IPS-NIHi11 (cell line): Measurements from ENCODE around the gene SKAP1.

ENCODE experiments used
- DNase-seq: peaks from one replicate; pipeline ENCODE4 v3.0.0; 2012; ENCODE audit warnings: mixed read lengths, low spot score

SKAP1 gene

DNA sequence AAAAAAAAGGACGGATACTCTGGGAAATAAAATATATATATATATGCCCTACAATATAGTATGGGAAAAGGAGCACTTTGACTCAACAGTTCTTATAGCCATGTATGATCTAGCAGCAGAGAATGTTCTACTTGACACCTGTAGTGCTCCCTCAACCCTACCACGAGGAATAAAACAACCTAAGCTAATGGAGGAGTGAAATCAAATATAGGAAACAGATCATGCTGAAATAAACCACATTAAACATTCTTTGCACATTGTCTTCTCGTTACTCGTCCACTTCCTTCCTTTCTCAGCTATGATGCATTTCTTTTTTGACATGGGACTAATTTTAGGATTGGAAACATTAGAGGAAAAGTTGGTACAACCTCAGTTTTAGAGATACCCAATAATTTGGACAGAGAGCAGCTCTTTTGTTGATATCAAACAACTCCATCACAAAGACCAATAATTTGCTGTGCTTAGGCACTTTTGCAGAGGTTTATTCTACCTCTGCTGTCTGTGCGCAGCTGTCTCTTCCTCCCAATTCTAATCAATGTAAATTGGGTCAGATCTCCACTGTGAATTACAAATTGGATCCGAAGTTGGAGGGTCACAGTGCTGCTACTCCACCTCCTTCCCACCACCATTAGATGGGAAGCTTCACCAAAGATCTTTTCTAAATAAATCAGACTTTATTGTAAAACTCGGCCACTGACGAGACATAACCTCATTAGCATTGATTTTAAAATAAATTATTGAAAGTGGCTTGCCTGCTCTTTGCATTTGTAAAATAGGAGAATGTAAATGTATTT lies 256.6 kb downstream of the SKAP1 start:
- no peak for DNase-seq

DNA sequence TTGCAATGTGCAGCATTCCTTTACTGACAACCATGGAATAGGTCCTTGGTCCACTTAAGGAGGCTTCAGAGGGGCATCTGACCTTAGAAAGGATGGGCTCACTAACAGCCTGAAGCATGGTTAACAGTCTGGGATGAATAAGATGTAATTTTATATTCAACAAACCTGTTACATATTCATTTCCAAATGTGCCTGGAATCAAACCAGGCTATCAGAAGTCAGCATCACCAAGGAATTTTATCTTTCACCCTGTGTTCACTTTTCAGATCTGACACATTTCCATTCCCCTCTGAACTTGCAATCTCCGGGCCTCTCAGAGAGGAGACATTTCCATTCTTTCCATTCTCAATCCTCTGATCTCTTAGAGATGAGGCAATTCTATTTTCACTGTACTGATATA lies 260.1 kb downstream of the SKAP1 start:
- no peak for DNase-seq

DNA sequence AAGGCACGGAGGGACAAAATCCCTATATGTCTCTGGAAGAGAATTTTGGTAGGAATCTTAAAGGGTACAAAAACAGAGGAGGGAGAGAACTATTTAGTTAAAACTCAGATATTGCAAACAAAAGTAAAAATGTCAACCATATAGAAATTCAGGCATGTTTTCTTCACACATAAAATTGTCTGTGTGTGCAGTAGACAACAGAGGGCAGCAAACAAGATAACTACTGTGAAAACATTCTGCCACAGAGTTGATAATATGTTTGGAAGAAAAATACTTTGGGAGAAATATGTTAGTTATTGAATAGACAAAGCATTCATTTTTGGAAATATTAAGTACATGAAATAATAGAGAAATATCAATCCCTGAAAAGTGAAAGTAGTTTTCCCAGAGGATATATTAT lies 266.2 kb downstream of the SKAP1 start:
- DNase-seq, result no peak

DNA sequence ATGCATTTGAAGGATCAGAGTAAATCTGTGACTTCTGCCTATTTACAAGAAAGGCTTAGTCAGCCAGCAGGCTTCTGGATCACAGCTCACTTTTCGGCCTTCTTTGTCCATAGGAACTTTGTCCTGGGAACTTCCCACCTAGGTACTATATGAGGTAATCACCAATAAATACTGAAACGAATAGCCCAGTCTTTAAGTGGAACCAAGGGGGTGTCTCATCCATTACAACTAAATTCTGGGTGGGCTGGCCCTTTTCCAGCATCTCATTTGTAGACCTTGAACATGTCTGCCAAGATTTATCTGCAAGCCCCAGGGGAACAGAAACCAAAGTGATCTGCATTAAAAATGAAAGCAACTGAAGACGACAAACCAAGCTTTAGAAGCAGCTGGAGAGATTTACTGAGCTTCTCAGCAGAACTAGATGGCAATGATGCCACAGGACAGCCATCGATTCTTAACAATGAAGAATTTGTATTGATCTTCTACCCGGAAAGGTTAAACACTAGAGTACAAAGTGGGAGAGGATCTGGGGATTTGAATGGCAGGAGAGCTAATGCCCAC lies 267.0 kb downstream of the SKAP1 start:
- no peak for DNase-seq

DNA sequence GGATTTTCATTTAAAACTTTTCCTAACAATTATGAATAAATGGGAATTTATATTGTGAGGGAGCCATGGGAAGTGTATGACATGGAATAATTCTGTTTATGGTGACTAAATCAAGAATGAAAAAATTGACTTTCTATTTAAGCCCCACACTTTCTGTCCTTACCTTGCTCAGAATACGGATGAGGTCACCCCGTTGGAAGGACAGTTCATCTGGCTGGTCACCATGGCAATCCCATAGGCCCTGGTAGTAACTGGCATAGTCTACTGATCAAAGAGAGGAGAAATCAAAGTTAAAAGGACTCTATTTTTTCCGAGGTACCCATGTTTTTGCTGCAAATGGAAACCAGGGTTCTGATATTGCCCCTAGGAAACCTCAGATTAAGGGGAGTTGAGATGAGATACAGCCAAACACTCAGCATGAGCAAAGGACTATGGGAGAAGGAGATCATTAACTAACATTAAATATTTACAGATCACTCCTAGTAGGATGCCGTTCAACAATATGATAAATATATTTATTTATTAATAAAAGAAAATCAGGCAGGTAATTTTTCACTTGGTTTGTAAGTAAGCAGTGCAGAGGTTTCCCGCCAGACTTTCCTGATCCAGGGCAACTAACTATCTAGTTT lies 267.6 kb downstream of the SKAP1 start:
- no peak for DNase-seq

DNA sequence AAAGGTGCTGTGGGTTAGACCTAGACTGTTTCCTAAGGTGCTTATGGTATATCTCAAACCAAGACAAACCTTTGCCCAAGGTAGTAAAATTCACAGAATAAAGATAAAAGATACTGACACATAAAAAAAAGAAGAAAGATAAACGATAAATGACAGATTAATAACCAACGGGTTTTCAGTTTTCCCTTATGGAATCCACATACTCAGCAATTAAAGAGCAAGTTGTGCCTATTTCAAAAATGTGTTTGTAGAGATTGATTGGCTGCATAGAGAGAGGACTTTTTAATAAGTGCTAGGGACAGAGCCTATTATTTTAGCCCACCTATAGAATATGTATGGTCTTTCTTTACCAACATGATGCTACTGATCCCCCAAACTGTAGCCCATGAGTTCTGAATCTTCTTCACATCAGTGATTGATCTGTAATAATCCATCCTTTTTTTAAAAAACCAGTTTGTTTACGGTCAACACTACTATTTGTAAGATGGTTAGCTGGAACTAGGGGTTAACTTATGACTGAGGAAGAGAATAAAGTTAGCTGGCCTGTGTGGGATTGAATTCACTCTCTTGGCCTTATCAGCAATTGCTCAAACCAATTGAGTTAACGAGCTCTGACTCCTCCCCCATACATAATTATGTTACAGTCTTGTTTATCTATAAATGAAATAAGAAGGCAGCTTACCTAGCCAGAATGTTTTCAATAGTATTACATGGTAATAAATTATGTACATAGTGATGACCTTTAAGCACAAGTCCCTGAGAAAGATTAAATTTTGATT lies 268.7 kb downstream of the SKAP1 start:
- no peak for DNase-seq

DNA sequence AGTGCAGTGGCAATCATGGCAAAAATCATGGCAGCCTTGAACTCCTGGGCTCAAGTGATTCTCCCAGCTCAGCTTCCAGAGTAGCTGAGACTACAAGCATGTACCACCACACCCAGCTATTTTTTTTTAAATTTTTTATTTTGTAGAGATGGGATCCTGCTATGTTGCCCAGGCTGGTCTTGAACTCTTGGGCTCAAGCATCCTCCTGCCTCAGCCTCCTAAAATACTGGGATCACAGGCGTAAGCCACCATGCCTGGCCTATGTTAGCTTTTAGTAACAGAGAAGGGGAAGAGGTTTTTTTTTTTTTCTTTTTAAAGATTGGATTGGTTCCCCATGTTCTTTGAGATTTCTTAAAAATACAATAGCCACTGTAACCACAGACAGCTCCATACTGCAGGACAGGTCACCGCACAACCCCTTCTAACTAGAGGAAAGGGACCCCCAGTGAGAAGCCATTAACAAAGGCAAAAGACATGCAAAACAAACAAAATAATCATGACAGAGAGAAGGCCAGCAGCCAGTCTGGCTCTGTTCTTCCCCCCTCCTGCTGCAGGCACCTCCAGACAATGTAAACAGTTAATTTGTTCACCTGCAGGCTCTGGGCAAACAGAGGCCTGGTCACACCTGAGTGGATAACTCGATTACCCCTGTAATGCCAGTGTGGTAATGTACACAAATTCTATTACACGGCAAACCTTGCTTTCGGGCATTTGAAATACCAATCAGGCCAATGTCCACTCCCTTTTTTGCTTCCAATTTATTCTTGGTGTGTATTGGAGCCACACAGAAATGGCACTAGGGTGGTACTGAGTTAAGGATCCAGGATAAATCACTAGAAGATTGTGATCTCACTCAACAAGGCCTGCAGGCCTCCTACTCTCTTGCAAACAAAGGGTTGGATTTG lies 269.6 kb downstream of the SKAP1 start:
- DNase-seq, result peak; percentile 84

DNA sequence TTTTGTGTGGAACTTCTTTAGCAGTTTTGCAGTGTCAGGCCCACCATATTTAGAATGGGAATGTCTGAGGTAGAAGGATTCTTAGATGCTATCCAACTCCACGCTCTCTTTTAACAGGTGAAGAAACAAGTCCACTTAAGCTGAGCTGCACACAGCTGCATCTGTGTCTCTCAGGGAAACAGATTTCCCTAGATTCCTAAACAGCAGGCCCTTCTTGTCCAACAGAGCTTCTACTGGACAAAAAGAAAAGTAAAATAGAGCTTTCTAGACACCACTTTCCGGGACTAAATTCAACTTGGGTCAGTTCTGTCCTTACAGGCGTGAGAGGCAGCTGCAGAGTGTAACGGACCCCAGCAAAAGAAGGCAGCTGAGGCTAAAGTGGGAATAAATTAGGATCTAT lies 270.8 kb downstream of the SKAP1 start:
- no peak for DNase-seq

DNA sequence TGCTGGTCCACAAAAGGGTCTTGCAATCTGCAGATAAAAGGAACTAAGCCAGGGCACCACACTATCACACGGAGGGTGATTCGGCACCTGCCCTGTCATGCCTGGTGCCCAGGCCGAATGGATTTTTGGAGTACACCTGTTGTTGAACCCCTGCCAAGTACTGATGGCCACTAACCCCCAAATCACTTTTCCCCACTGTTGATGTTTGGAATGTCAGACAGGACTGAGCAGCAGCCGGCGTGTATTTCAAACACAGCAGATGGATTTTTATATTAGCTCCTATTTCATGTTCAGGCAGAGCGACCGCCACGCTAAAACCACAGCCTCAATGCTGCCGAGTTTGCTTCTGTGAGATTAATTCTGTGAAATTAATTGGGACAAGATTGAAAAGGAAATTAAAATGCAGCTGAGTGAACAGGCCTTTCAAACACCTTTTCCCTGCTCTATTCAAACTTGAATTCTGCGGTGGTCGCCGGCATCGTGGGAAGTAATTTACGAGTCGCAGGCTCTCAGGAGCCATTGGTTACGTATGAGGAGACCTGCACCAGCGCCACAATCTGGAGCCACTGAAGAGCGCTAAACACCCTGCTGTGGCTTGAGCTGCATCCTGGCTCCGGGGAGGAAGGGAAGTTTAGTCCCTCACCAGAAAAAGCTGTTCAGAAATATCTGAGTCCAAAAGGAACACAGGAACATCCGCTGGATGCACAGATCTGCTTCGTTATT lies 274.0 kb downstream of the SKAP1 start:
- no peak for DNase-seq

DNA sequence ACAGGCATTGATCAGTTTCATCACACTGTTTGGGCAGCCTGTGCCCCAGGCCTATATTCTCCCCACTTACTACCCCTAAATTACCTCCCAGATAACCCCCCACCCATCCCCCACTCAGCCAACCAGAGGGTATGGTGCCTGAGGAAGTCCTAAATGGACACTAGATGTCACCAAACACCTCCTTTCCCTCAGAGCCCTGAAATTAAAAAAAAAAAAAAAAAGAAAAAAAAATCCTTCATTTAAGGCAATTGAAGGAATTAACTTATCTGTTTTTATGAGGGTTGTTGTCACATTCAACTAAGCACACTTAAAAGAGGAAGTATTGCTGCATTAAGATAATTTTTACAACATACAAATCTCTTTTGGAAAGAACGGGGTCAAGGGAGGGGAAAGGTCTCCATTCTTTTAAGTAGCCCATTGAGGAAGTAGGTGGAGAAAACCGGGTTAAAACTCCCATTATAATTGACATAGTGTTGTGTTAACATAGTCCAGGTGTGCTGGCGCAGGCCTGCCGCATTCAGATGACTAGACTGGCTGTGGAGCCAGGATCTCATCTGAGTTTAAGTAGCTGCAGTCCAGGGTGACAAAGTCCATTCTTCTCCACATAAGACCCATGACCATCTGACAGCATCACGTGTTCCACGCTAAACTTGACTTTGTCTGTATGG lies 276.2 kb downstream of the SKAP1 start:
- DNase-seq, result peak; percentile 68

DNA sequence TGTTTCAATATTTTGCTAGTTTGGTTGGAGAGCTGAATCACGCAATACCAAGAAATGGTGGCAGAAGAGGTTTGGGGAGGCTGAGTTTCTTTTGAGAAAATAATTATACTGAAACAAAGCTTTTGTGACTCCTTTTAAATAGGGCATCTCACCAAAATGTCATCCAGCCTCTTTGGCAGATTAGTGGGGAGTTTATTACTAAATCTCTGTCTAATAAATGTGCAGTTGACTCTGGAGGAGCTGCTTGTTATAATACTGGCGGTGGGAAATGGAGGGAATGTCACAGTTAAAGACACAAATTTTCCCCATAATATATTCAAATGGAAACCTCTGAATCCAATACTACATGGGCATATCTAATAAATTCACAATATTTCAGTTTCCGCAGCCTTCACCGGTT lies 277.7 kb downstream of the SKAP1 start:
- no peak for DNase-seq

DNA sequence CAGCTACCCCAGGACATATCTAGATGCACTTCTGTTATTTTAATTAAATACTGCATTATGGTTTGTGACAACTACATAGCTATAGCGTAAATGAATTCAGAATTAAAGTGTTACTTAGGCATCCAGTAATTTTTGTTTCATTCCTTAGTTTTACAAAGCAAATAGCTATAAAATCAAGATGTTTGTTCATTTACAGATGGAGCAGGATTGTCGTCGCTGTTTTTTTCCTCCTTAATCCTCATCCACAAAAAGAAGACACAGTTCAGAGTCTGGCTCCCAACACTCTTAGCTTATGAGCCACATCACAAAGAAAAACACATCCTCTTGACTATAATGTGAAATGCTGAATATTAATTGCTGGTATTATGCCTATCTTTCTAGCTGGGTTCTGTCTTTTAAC lies 278.8 kb downstream of the SKAP1 start:
- DNase-seq, result no peak

DNA sequence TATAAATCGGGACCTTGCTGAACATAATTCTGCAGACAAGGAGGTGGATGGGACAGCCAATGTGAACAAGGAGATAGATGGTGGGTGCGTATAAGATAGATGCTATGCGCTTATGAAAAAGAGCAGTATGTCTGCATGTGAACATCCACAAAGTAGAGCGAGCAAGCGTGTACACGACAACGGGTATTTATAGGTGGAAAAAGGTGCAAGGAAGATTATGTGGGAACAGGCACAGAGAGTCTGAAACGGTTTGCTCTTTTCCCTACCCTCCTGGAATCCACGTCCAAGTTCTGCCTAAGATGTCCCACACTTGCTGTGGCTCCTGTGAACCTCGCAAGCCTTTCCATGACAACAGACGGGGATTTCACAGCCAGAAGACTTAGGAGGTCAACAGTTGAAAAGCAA lies 279.4 kb downstream of the SKAP1 start:
- no peak for DNase-seq

DNA sequence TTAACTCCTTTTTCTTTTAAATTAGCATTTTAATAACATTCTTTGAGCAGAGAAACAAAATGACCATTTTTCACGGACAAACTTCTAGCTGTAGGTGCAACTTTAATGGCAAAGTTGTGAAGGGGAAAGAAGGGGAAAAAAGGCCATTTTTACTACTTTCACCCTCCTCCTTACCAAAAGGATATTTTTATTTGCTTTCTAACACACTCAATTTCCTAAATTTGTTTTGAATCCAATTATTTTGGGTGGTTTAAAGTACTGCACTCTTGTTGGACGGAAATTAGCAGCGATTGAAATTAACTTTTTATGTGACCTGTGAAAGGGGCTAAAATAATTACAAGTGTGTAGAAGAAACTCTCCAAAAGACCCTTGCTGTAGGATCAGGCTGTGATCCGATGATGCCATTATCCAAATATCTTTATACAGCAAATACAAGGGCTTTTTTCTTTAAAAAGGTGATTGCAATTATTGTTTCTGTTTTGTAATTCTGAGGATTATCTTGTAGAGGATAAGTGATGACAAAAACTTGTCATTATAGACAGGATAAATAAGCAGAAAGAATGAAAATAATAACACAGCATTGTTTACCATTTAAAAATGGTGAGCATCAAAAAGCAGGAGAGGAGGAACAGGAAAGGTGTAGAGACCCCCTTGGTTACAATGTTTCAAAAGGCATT lies 280.1 kb downstream of the SKAP1 start:
- DNase-seq, result no peak

DNA sequence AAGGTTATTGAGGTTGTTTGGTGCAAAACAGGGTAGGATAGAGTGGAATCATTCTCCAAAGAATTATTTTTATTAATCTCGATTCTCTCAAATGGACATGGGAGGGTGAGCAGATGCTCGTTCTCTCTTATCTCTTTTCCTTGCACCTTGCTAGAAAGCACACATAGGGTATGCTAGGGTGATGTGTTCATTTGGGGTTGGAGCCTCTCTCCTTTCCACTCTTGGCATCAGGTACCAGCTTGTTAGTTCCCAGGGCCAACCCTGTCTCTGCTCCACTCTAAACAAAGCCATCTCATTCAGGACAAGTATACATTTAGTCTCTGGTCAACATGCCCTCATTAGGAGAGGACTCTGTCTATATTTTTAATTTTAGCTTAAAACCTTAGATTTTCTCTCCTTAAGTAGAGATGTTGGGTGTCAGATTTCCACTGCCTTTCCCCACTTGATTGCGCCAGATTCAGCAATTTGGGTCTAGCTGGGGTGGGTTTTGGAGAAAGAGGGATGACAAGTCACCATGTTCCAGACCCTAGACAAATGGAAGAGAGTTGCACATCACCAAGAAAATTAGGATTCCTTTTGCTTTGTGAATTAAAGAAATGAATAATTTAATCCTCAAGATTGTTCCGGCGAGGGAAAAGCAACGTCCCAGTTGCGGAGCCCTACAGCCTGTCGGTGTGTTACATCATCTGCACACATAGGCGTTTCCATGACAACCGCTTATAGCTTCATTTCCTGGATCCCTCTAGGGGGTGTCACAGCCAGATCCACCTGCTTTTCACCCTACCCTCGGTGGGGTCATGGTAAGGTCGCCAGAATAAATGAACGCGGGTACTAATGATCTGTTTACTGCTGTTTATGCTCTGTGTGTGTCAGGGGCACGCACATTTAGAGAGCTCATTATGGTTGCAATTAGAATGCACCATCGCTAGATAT lies 280.9 kb downstream of the SKAP1 start:
- DNase-seq, result peak; percentile 54

DNA sequence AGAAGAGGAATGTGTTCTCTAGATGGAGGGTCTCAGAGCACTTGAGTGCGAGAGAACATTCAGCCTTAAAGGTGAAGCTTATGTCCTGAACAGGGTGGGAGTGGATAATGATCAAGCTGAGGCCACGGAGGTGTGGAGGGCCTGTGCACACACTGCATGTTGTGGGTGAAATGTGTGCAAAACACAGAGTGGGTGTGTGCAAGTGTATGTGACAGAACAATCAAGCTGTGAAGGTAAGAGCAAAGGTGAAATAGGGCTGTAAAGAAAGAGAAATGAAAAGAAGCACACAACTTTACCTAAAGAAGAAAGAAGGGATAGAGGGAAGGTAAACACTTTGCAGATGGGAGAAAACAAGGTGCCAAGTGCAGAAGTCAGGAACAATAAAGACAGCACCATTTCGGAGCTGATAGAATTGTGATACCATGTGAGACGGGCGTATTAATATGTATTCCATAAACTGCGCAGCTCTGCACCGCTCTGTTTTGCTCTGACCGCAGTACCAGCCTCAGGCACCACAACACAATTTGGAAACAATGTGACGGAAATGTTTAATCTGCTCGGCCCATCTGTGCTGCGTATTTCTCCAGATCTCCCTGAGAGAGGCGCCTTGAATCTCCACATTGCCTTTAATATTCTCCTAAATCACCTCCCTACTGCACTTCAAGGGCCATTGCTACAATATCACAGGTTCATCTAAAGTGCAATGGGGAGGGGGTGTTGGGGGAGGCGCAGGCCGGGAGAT lies 281.8 kb downstream of the SKAP1 start:
- no peak for DNase-seq

DNA sequence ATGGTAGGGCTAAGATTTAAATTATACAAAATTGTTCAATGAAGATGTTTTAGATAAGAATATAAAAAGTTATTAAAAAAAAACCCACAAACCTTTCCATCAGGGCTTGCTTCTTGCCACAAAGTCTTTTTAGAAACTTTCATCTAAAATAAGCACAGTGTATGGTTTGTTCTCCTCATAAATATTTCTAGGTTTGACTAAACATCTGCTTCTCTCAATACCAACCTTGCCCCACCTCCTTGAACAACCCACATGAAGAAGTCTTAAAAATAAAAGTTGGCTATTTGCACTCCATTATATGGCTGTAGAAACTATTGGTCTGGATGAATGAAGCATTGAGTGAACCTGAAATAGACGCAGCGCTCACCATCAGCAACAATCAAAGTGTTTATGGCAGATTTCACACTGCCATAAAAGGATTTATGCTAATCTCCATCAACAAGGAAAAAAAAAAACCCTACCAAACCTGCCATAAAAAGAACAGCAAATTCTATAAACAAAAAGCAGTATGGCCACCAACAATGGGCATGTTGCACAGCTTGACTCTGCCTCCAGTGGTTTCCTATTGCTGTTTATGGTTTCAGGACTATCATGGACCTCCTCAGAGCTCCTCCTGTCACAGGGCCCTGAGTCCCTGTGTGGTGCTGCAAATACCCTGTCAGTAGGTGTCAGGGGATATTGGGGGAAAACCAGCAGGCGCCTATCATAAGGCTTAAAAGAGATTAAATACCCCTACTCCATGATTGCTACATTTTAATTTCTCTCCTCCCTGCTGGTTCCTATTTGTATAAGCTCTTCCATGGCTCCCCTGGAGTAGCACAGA lies 284.8 kb downstream of the SKAP1 start:
- DNase-seq, result no peak
